Urinary bladder (tissue), 4 donors: Measurements from ENCODE around the gene CD7. TPM values are rescaled to one million over a fixed set of nuclear protein-coding genes. Genes with fewer than 3 reads are reported as not detected.
A peak's percentile ranks its signal among the peaks of the same experiment; 100 is the strongest.

Experiments used
- DNase-seq: peaks from one replicate; pipeline ENCODE4 v3.0.0-alpha.2; 2015; ENCODE audit errors: extremely low spot score
- H3K27ac ChIP-seq: one replicate; pipeline ENCODE4 v1.5.1; 2013; ENCODE audit warnings: low read depth, mild to moderate bottlenecking, moderate library complexity
- H3K36me3 ChIP-seq: one replicate; pipeline ENCODE4 v1.6.1; 2013; ENCODE audit warnings: mild to moderate bottlenecking, moderate library complexity; ENCODE audit not compliant: insufficient read depth
- H3K4me1 ChIP-seq: one replicate; pipeline ENCODE4 v1.6.1; 2013; ENCODE audit warnings: mild to moderate bottlenecking, moderate library complexity; ENCODE audit not compliant: insufficient read depth
- H3K4me3 ChIP-seq: one replicate; pipeline ENCODE4 v1.5.1; 2013; ENCODE audit warnings: low read depth, low read length
- WGBS: extraction: QIAGEN DNeasy Blood & Tissue Kit; methylation state at CpG from one replicate; pipeline ENCODE4 v1.1.7; 2013; 5-methylcytosine and 5-hydroxymethylcytosine counted together
- polyA plus RNA-seq: library from polyadenylated mRNA; stranded (reverse); fragments of 200-250 nt; gene quantifications from one replicate; pipeline ENCODE4 v1.2.3, GENCODE V29; 2013
- total RNA-seq: library from RNA; depleted of rRNA; stranded (reverse); fragments of >200 nt; gene quantifications from one replicate; pipeline ENCODE4 v1.2.3, GENCODE V29; 2014
- donor health status: healthy with polysubstance abuse.
- donor health status: healthy.

The CD7 gene
- total and polyA plus RNA-seq, 2 donors = 0.69 to 3.7 TPM

GRCh38 chr17:82272495-82273326 is 44.7 kb downstream of the CD7 start:
- Histone ChIP-seq H3K4me3 (peak overlapping the region; percentile 95), H3K36me3 (peaks cover 2% of the 10 kb centered on the region), H3K27ac (peak overlapping the region; percentile 98), H3K4me1 (no peaks in the 10 kb centered on the region)
- under 1% methylated on average over 56 of the region's 57 CpGs for WGBS
- no peak for DNase-seq

- no peak for DNase-seq
- Histone ChIP-seq H3K4me3 (no peak overlapping the region), H3K27ac (no peak overlapping the region), H3K36me3 (peaks cover 2% of the 10 kb centered on the region), H3K4me1 (no peaks in the 10 kb centered on the region)
- WGBS = 79% methylated on average over 6 of the region's 6 CpGs
These were observed 46.0 kb downstream of the CD7 start for GRCh38 chr17:82271401-82271800.

- Histone ChIP-seq H3K36me3 (peaks cover 2% of the 10 kb centered on the region), H3K27ac (no peak overlapping the region), H3K4me1 (no peaks in the 10 kb centered on the region)
These were observed 46.8 kb downstream of the CD7 start for GRCh38 chr17:82270651-82271050.

GRCh38 chr17:82269882-82270500 is 47.4 kb downstream of the CD7 start:
- Histone ChIP-seq H3K27ac (no peak overlapping the region), H3K36me3 (peaks cover 2% of the 10 kb centered on the region), H3K4me1 (no peaks in the 10 kb centered on the region), H3K4me3 (no peak overlapping the region)
- DNase-seq = no peak
- WGBS = 77% methylated on average over 13 of the region's 13 CpGs

More at GRCh38 chr17:82270651-82271050, 46.8 kb downstream of the CD7 start:
- no peak overlapping the region for H3K4me3 ChIP-seq
- 83% methylated on average over 12 of the region's 12 CpGs for WGBS
- DNase-seq = no peak

- H3K4me1 ChIP-seq = no peaks in the 10 kb centered on the region
- no peak overlapping the region for H3K4me3 ChIP-seq
- 74% methylated on average over 10 of the region's 10 CpGs for WGBS
- DNase-seq = no peak
- no peak overlapping the region for H3K27ac ChIP-seq
- H3K36me3 ChIP-seq = peaks cover 2% of the 10 kb centered on the region
These were observed 48.1 kb downstream of the CD7 start for GRCh38 chr17:82269138-82269881.

GRCh38 chr17:82267575-82268379 is 49.6 kb downstream of the CD7 start:
- WGBS = 20% methylated on average over 21 of the region's 21 CpGs
- H3K4me1 ChIP-seq = no peaks in the 10 kb centered on the region
- H3K27ac ChIP-seq = no peak overlapping the region
- DNase-seq = no peak
- H3K4me3 ChIP-seq = no peak overlapping the region
- H3K36me3 ChIP-seq = peaks cover 2% of the 10 kb centered on the region

GRCh38 chr17:82266142-82266541 is 51.3 kb downstream of the CD7 start:
- Histone ChIP-seq H3K4me1 (no peaks in the 10 kb centered on the region), H3K36me3 (no peaks in the 10 kb centered on the region), H3K27ac (no peak overlapping the region), H3K4me3 (no peak overlapping the region)
- 90% methylated on average over 10 of the region's 10 CpGs for WGBS
- DNase-seq = no peak

Other genes starting within 250 kb of the CD7 start
- gene FASN, start 219.4 kb downstream of the CD7 start, total RNA-seq = 24.1 TPM
- 116 TPM for gene FASN, start 219.4 kb downstream of the CD7 start, polyA plus RNA-seq
- 25.9 TPM for gene CCDC57, start 104.8 kb downstream of the CD7 start, total RNA-seq
- 23.7 TPM for gene CCDC57, start 104.8 kb downstream of the CD7 start, polyA plus RNA-seq
- 29.9 TPM for gene SLC16A3, start 88.6 kb downstream of the CD7 start, total RNA-seq
- gene SLC16A3, start 88.6 kb downstream of the CD7 start, polyA plus RNA-seq = 65.5 TPM
- gene CSNK1D, start 43.9 kb downstream of the CD7 start, total RNA-seq = 41.7 TPM
- 122 TPM for gene CSNK1D, start 43.9 kb downstream of the CD7 start, polyA plus RNA-seq
- 15.9 TPM for gene SECTM1, start 16.2 kb upstream of the CD7 start, total RNA-seq
- gene SECTM1, start 16.2 kb upstream of the CD7 start, polyA plus RNA-seq = 19.2 TPM
- gene TEX19, start 41.6 kb upstream of the CD7 start, total RNA-seq = not detected
- not detected for gene TEX19, start 41.6 kb upstream of the CD7 start, polyA plus RNA-seq
- not detected for gene UTS2R, start 54.2 kb upstream of the CD7 start, total RNA-seq
- not detected for gene UTS2R, start 54.2 kb upstream of the CD7 start, polyA plus RNA-seq
- 13.8 TPM for gene HEXD, start 100.7 kb upstream of the CD7 start, total RNA-seq
- gene HEXD, start 100.7 kb upstream of the CD7 start, polyA plus RNA-seq = 40.5 TPM
- 10.0 TPM for gene OGFOD3, start 101.0 kb upstream of the CD7 start, total RNA-seq
- gene OGFOD3, start 101.0 kb upstream of the CD7 start, polyA plus RNA-seq = 31.5 TPM
- gene CYBC1, start 133.1 kb upstream of the CD7 start, total RNA-seq = 27.2 TPM
- 85.3 TPM for gene CYBC1, start 133.1 kb upstream of the CD7 start, polyA plus RNA-seq
- 32.4 TPM for gene NARF, start 141.1 kb upstream of the CD7 start, total RNA-seq
- gene NARF, start 141.1 kb upstream of the CD7 start, polyA plus RNA-seq = 64.2 TPM
- 19.9 TPM for gene FOXK2, start 202.1 kb upstream of the CD7 start, total RNA-seq
- 24.0 TPM for gene FOXK2, start 202.1 kb upstream of the CD7 start, polyA plus RNA-seq